Panc1 (cell line): Measurements from ENCODE around the gene AFF2.

Experiments used
- CTCF ChIP-seq: fragments of 450-650 bp; IDR thresholded peaks from 2 replicates; pipeline ENCODE4 v1.5.1; 2017; ENCODE audit warnings: mild to moderate bottlenecking
- POLR2AphosphoS5 ChIP-seq: IDR thresholded peaks from 2 replicates; pipeline ENCODE4 v1.6.1; 2012; ENCODE audit warnings: mild to moderate bottlenecking, low read depth, low read length, moderate library complexity
- REST ChIP-seq, 2 experiments: IDR thresholded peaks; 2 replicates each; pipeline ENCODE4 v1.6.1; 2011 to 2012; ENCODE audit warnings: low read depth in 2 of 2, control low read depth in 1 of 2, low read length in 1 of 2, mild to moderate bottlenecking in 1 of 2, moderate library complexity in 1 of 2; ENCODE audit not compliant: insufficient read depth in 1 of 2
- SIN3A ChIP-seq: IDR thresholded peaks from 2 replicates; pipeline ENCODE4 v1.6.1; 2012; ENCODE audit warnings: low read depth, mild to moderate bottlenecking, low read length, moderate library complexity, borderline replicate concordance; ENCODE audit not compliant: insufficient read depth

- TF ChIP-seq REST (IDR thresholded peaks at IDR 0.05; ENCODE audit: insufficient read depth in 1 of 2, low read depth in 2 of 2, low read length in 1 of 2) (no peak), CTCF (no peak), POLR2AphosphoS5 (no peak), SIN3A (no peak)
These were observed 423.2 kb downstream of the AFF2 start for GRCh38 chrX:148923631-148924030.
